ENCODE results near the gene PPA1. TPM values are rescaled to one million over a fixed set of nuclear protein-coding genes. Genes with fewer than 3 reads are reported as not detected.
A peak's percentile ranks its signal among the peaks of the same experiment; 100 is the strongest.

PPA1 gene
- total RNA-seq, 1 donor from 2014 or later, result 82.4 TPM

DNA sequence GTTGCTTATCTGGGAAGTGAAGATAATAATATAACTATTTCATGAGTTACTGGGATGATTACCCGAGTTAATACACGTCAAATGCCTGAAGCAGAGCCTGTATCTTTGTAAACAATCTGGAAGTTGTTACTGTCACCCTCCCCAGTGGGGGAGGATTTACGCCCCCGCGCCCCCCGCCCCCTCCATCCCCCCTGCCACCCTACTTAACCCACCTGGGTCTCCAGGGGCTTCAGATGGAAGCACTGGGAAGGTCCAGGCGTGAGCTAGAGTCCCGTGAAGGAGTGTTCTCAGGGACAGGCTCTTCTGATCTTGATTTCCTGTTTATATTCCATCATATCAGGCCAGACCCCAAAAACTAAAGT, 691 bp upstream of the PPA1 start:
- Mint-ChIP-seq H3K4me3 (ENCODE audit: unreplicated experiment) (peak overlapping the region; percentile 87), H3K4me1 (ENCODE audit: low read depth, unreplicated experiment) (peaks cover 5% of the 10 kb centered on the region), H3K27ac (ENCODE audit: unreplicated experiment) (peak overlapping the region; percentile 86), H3K36me3 (ENCODE audit: unreplicated experiment) (peaks cover 6% of the 10 kb centered on the region), H3K9me3 (ENCODE audit: unreplicated experiment) (peaks cover 10% of the 10 kb centered on the region), H3K27me3 (ENCODE audit: unreplicated experiment) (peaks cover 9% of the 10 kb centered on the region)
- TF ChIP-seq, protein P1, sequence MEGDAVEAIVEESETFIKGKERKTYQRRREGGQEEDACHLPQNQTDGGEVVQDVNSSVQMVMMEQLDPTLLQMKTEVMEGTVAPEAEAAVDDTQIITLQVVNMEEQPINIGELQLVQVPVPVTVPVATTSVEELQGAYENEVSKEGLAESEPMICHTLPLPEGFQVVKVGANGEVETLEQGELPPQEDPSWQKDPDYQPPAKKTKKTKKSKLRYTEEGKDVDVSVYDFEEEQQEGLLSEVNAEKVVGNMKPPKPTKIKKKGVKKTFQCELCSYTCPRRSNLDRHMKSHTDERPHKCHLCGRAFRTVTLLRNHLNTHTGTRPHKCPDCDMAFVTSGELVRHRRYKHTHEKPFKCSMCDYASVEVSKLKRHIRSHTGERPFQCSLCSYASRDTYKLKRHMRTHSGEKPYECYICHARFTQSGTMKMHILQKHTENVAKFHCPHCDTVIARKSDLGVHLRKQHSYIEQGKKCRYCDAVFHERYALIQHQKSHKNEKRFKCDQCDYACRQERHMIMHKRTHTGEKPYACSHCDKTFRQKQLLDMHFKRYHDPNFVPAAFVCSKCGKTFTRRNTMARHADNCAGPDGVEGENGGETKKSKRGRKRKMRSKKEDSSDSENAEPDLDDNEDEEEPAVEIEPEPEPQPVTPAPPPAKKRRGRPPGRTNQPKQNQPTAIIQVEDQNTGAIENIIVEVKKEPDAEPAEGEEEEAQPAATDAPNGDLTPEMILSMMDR (IDR thresholded peaks at IDR 0.05; ENCODE audit: partially characterized antibody, unreplicated experiment), result no peak
- no peak for DNase-seq

DNA sequence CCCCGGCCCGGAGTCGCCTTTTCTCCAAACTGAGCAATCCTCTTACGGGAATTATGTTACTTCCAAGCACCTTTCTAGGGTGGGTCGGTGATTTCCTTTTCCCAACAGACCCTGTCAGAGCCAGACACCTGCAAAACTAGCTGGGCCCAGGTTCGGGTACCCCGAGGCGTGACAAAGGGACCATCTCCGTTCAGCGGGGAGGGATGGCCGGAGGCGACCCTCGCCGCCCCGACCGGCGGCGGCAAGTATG, 445 bp downstream of the PPA1 start:
- TF ChIP-seq, protein P1 (IDR thresholded peaks at IDR 0.05; ENCODE audit: partially characterized antibody, unreplicated experiment), result no peak
- peaks cover 6% of the 10 kb centered on the region for H3K36me3 Mint-ChIP-seq (ENCODE audit: unreplicated experiment)
- H3K9me3 Mint-ChIP-seq (ENCODE audit: unreplicated experiment), result peaks cover 7% of the 10 kb centered on the region
- DNase-seq, result no peak
- H3K27me3 Mint-ChIP-seq (ENCODE audit: unreplicated experiment), result peaks cover 6% of the 10 kb centered on the region
- H3K27ac Mint-ChIP-seq (ENCODE audit: unreplicated experiment), result peak overlapping the region; percentile 77
- peaks cover 7% of the 10 kb centered on the region for H3K4me1 Mint-ChIP-seq (ENCODE audit: low read depth, unreplicated experiment)
- H3K4me3 Mint-ChIP-seq (ENCODE audit: unreplicated experiment), result peak overlapping the region; percentile 85

DNA sequence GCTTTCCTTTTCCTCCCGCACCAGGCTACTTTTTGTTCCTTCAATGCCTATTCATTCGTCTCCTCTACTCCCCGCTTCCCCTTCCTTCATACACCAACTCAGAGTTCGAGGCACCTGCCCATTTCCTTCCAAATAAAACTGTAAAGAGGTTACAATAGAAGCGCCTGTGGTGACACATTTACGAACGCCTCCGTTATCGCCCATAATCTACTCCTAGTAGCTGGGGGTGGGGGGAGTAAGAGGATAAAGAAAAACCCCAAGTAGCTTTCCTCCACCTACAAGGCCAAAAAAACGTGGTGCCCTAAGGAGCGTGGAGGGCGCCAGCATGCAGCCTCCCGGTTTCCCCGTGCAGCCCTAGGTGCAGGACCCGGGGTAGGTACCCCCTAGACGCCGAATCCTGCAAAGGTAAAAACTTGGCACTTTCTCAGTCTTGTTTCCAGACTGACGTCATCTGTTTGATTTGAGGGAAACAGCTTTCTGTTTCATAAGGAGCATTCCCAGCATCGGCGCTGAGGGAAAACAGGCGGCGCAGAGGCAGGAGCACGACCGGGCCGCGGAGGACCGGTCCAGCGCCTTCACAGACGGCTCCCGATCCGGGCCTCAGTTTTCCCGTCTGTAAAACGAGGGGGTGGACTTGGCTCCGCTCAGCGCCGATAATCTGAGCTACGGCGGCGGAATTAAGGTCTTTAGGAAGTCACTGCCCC, 922 bp downstream of the PPA1 start:
- Mint-ChIP-seq H3K27ac (ENCODE audit: unreplicated experiment) (peak overlapping the region; percentile 77), H3K4me1 (ENCODE audit: low read depth, unreplicated experiment) (peaks cover 7% of the 10 kb centered on the region), H3K36me3 (ENCODE audit: unreplicated experiment) (peaks cover 4% of the 10 kb centered on the region), H3K4me3 (ENCODE audit: unreplicated experiment) (peak overlapping the region; percentile 85), H3K9me3 (ENCODE audit: unreplicated experiment) (peaks cover 6% of the 10 kb centered on the region), H3K27me3 (ENCODE audit: unreplicated experiment) (peaks cover 4% of the 10 kb centered on the region)
- DNase-seq, result no peak
- TF ChIP-seq, protein P1 (IDR thresholded peaks at IDR 0.05; ENCODE audit: partially characterized antibody, unreplicated experiment), result no peak

DNA sequence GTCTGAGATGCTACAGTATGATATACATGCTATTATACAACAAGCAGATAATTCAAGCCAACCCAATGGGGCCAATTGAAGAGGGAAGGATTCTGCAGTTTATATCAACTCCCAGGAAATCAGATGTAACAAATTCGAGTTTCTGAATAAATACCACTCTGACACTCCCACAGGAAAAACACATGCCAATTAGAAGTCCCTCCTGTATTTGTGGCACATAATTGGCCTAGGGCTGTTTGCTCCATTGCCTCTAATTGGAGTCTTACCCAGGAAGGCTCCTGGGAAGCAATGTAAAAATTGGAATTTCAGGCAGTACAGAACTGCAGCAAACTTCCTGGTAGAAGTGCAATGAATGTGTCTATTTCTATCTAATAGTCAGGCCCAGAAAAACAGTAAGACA, 4.7 kb downstream of the PPA1 start:
- no peak for DNase-seq
- TF ChIP-seq, protein P1 (IDR thresholded peaks at IDR 0.05; ENCODE audit: partially characterized antibody, unreplicated experiment), result no peak
- Mint-ChIP-seq H3K27ac (ENCODE audit: unreplicated experiment) (no peak overlapping the region), H3K4me1 (ENCODE audit: low read depth, unreplicated experiment) (peaks cover 5% of the 10 kb centered on the region), H3K36me3 (ENCODE audit: unreplicated experiment) (no peaks in the 10 kb centered on the region), H3K4me3 (ENCODE audit: unreplicated experiment) (no peak overlapping the region), H3K9me3 (ENCODE audit: unreplicated experiment) (no peaks in the 10 kb centered on the region), H3K27me3 (ENCODE audit: unreplicated experiment) (peaks cover under 1% of the 10 kb centered on the region)

DNA sequence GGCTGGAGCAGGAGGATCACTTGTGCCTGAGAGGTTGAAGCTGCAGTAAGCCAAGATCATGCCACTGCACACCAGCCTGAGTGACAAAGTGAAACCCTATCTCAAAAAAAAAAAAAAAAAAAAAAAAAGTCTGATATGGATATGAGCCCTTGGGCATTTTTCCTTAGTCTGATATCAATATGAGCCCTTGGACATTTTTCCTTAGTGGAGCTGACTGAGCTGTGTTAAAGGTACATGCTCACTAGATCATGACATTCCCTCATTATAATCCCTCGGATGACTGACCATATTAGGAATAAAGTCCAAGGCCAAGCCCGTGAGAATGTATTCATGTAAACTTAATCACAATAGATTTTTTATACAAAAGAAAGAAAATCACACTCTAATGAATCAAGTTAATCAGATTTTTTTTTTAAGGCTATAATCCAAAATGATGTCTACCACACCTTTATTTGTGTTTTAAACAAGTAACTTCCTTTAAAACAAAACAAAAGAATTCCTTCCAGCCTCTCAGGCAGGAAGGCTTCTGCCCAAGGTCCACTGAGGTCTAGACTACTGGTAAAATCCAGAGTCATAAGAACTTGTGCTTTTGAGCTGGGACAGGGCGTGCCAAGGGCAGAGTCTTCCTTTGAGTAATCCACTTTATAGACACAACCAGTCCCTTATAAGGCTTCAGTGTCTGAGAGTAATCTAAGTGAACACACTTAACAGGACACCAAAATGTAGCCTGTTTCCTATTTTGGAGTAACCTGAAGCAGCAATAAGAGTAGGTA, 5.5 kb downstream of the PPA1 start:
- Mint-ChIP-seq H3K9me3 (ENCODE audit: unreplicated experiment) (no peaks in the 10 kb centered on the region), H3K36me3 (ENCODE audit: unreplicated experiment) (no peaks in the 10 kb centered on the region), H3K4me3 (ENCODE audit: unreplicated experiment) (no peak overlapping the region), H3K27me3 (ENCODE audit: unreplicated experiment) (no peaks in the 10 kb centered on the region), H3K4me1 (ENCODE audit: low read depth, unreplicated experiment) (peaks cover 5% of the 10 kb centered on the region), H3K27ac (ENCODE audit: unreplicated experiment) (no peak overlapping the region)
- DNase-seq, result no peak
- TF ChIP-seq, protein P1 (IDR thresholded peaks at IDR 0.05; ENCODE audit: partially characterized antibody, unreplicated experiment), result no peak

All from glutamatergic neuron (in vitro differentiated cells).